GM12872 (cell line): ENCODE results near the gene PCLO.

ENCODE experiments used
- TF ChIP-seq, protein P1 (sequence below): IDR thresholded peaks from 3 replicates; pipeline ENCODE4 v1.5.1; 2011; ENCODE audit warnings: low read depth, mild to moderate bottlenecking, low read length, moderate library complexity; ENCODE audit not compliant: insufficient read depth

Gene PCLO

DNA sequence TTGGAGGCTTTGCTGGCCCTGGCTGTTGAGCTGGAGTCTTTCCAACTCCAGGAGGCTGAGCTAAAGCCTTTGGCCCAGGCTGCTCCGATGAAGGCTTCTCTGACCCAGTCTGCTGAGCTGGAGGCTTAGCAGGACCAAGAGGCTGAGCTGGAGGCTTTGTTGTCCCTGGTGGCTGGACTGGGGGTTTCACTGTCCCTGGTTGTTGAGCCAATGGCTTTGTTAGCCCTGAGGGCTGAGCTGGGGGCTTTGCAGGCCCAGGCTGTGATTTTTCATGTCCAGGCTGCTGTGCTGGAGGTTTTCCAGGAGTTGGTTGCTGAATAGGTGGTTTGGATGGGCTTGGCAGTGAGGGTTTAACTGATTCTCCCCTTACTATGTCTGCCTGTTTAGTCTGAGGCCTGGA lies 7.3 kb downstream of the PCLO start:
- TF ChIP-seq, protein P1, sequence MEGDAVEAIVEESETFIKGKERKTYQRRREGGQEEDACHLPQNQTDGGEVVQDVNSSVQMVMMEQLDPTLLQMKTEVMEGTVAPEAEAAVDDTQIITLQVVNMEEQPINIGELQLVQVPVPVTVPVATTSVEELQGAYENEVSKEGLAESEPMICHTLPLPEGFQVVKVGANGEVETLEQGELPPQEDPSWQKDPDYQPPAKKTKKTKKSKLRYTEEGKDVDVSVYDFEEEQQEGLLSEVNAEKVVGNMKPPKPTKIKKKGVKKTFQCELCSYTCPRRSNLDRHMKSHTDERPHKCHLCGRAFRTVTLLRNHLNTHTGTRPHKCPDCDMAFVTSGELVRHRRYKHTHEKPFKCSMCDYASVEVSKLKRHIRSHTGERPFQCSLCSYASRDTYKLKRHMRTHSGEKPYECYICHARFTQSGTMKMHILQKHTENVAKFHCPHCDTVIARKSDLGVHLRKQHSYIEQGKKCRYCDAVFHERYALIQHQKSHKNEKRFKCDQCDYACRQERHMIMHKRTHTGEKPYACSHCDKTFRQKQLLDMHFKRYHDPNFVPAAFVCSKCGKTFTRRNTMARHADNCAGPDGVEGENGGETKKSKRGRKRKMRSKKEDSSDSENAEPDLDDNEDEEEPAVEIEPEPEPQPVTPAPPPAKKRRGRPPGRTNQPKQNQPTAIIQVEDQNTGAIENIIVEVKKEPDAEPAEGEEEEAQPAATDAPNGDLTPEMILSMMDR: no peak

DNA sequence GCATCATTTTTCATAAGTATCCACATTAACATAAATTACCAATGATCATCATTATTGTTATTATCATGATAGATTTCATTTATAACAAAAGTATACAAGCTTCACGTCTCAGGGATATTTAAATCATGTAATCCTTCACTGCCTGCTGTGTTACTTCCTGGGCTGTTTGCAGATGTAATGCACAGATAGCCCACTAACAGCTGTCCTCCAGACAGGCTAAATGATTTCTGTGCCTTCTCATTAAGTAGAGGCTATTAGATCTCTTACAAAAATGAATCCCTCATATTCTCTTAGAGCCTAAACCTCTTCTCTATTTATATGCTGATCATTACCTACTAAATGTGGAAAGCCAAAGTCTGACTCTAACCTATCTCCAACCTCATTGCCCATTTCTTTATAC lies 9.3 kb downstream of the PCLO start:
- TF ChIP-seq, protein P1: no peak

DNA sequence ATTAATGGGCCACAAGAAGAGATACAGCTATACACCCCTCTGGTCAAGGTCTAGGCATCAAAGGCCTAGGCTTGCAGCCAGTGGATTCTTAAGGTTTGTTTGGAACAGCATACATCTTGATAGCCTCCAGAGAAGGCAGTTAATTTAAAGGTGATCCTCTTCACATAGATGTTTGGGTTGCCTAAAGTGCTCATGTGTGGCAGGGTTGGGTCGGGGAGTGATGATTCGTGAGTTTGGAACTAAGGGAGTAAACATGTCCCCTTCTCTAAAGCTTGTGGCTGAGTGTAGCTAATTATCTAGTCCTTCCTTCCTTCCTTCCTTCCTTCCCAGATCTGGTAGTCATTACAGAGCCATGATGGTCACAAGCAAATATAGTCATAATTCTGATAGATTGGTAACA lies 12.4 kb downstream of the PCLO start:
- TF ChIP-seq, protein P1: no peak

DNA sequence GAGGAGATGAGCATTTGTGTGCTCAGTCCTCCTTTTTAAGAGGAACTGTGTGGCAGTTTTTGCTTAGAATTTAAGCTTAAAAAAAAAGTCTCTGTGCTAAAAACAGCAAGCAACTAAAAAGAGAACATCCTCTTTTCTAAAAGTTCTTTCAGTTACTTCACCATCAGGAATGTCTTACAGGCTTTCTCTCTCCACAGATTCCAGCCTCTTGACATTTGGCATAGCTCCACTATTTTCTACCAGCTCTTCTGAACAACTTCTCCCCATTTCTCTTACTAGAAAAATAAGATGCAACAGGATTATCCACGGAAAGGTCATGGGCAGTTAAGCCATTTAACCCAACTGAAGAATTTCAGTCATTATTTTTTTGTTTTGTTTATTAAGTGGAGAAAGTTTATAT lies 13.2 kb downstream of the PCLO start:
- TF ChIP-seq, protein P1: no peak

DNA sequence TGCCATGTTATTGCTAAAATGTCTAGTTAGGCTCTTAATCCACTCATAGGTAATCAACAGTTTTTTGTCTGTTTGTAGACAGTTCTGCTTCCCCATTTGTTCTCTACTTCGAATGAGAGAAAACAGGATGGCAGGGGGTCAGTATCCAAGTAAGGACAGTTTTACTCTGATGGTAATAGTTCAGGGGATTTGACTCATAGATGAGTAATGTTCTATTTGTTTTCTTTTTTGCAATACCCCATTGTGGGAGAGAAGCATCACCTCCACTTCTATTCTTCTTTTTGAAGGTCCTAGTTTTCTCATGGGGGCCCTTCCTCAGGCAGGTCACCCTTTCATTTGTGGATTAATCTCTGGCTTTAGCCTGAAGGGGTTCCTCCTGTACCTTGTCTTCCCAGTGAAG lies 13.9 kb downstream of the PCLO start:
- TF ChIP-seq, protein P1: no peak

DNA sequence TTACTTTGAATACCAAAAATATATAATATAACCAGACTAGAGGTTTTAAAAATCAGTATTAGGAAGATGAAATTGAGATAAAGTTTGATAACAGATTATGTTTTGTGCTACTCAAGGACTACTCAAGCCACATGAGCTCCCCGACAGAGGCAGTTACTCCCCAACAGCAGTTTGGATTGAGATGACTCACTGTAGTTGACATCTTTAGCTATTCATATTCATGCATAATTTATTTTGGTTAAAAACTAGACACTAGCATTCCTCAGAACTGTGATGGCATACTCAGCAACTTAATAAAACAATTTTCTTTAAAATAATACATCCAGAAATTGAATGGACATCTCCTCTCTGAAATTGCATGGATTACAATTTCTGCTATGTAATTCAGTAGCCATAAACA lies 19.6 kb downstream of the PCLO start:
- TF ChIP-seq, protein P1: no peak

DNA sequence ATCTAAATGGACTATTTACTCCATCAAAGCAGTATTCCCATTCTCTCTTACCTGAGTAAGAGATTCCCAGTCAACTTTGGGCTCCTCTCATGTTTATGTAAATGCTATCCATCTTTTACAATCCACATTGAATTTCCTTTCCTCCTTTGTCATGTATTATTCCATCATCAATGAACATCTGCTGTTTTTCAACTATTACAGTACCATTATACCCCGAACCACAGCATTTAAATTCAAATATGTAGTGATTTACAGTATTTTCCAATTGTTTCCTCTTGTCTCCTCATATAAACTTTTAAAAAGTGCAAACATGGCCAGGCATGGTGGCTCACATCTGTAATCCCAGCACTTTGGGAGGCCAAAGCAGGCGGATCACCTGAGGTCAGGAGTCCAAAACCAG lies 20.3 kb downstream of the PCLO start:
- TF ChIP-seq, protein P1: no peak

DNA sequence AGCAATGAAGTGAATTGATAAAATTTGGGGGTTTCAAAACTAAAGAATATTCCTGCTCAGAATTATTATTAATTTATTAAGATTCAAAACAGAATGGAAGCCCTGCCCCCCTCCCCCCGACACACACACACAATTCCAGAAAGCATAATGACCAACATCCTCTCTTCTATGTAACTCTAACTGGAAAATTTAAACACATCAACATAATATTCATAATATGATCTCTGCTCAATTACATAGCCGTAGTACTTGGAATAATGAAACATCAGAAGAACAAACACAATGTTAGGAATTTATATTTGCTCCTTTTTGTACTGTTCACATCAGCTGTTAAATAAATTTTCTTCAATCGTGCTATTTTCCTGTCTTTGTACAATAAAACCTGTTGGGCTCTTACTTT lies 20.8 kb downstream of the PCLO start:
- TF ChIP-seq, protein P1: no peak
